Ishikawa (cell line): ENCODE results near the gene RNF152.

Source experiments
- CEBPB ChIP-seq: IDR thresholded peaks from 2 replicates; pipeline ENCODE4 v1.6.1; 2012
- CREB1 ChIP-seq: IDR thresholded peaks from 2 replicates; pipeline ENCODE4 v1.6.1; 2012; ENCODE audit warnings: low read depth
- EGR1 ChIP-seq: IDR thresholded peaks from 2 replicates; pipeline ENCODE4 v1.6.1; 2012
- EP300 ChIP-seq: IDR thresholded peaks from 2 replicates; pipeline ENCODE4 v1.6.1; 2012; ENCODE audit warnings: borderline replicate concordance
- FOXM1 ChIP-seq: IDR thresholded peaks from 2 replicates; pipeline ENCODE4 v1.6.1; 2012; ENCODE audit warnings: low read depth, borderline replicate concordance
- MAX ChIP-seq: IDR thresholded peaks from 2 replicates; pipeline ENCODE4 v1.6.1; 2012
- NFIC ChIP-seq: IDR thresholded peaks from 2 replicates; pipeline ENCODE4 v1.6.1; 2012
- RAD21 ChIP-seq: IDR thresholded peaks from 2 replicates; pipeline ENCODE4 v1.6.1; 2012; ENCODE audit warnings: low read depth
- REST ChIP-seq: IDR thresholded peaks from 2 replicates; pipeline ENCODE4 v1.6.1; 2012; ENCODE audit warnings: low read depth, mild to moderate bottlenecking
- TAF1 ChIP-seq: IDR thresholded peaks from 2 replicates; pipeline ENCODE4 v1.6.1; 2012; ENCODE audit warnings: low read depth, mild to moderate bottlenecking
- TCF12 ChIP-seq: IDR thresholded peaks from 2 replicates; pipeline ENCODE4 v1.6.1; 2012; ENCODE audit warnings: low read depth
- TEAD4 ChIP-seq: IDR thresholded peaks from 2 replicates; pipeline ENCODE4 v1.6.1; 2012
- USF1 ChIP-seq: IDR thresholded peaks from 2 replicates; pipeline ENCODE4 v1.6.1; 2012
- YY1 ChIP-seq: IDR thresholded peaks from 2 replicates; pipeline ENCODE4 v1.6.1; 2012; ENCODE audit warnings: low read depth
- ZBTB7A ChIP-seq: IDR thresholded peaks from 2 replicates; pipeline ENCODE4 v1.6.1; 2012; ENCODE audit warnings: low read depth

Gene RNF152

GRCh38 chr18:61896118-61896517 is 3.3 kb upstream of the RNF152 start:
- TF ChIP-seq FOXM1: no peak
- no peak for TF ChIP-seq RAD21

- no peak for TF ChIP-seq CEBPB
- TF ChIP-seq REST: no peak
- TF ChIP-seq FOXM1: no peak
These were observed 2.1 kb upstream of the RNF152 start for GRCh38 chr18:61894751-61895524.

GRCh38 chr18:61893971-61894750 is 1.4 kb upstream of the RNF152 start:
- peak; percentile 75 for TF ChIP-seq ZBTB7A
- no peak for TF ChIP-seq TEAD4
- no peak for TF ChIP-seq EGR1
- no peak for TF ChIP-seq REST
- TF ChIP-seq USF1: no peak
- no peak for TF ChIP-seq CEBPB
- TF ChIP-seq EP300: no peak
- peak; percentile 32; the same call in 1 of the 2 replicates for TF ChIP-seq RAD21
- no peak for TF ChIP-seq NFIC
- 0 out of 2 replicates have a peak, but pooled peaks have one; percentile 58 for TF ChIP-seq MAX

- TF ChIP-seq YY1: no peak
- no peak for TF ChIP-seq ZBTB7A
- no peak for TF ChIP-seq RAD21
- TF ChIP-seq MAX: no peak
- no peak for TF ChIP-seq EP300
- no peak for TF ChIP-seq USF1
- TF ChIP-seq EGR1: no peak
- no peak for TF ChIP-seq TEAD4
- no peak for TF ChIP-seq NFIC
- TF ChIP-seq CEBPB: no peak
- TF ChIP-seq TCF12: no peak
- no peak for TF ChIP-seq FOXM1
- TF ChIP-seq REST: no peak
- no peak for TF ChIP-seq TAF1
- TF ChIP-seq CREB1: no peak
These were observed 633 bp upstream of the RNF152 start for GRCh38 chr18:61893309-61893970.
